Transverse colon (tissue), 4 donors: ENCODE measurements around the gene NIPSNAP2. TPM values are rescaled to one million over a fixed set of nuclear protein-coding genes. Genes with fewer than 3 reads are reported as not detected.
"Not testable (repeated sequence)": the region's sequence is repeated elsewhere in the genome, so short reads cannot be mapped to it uniquely, and the experiment has no call there.

ENCODE experiments used
- DNase-seq: peaks from one replicate; pipeline ENCODE4 v3.0.0-alpha.2; 2019
- H3K27ac ChIP-seq, 4 donors: fragments of 200-600 bp; sonication (generic); 2 replicates each; pipeline ENCODE4 v1.5.1; 2016 to 2018; ENCODE audit warnings: inconsistent platforms in 4 of 4
- H3K27me3 ChIP-seq: fragments of 200-600 bp; sonication (generic); 2 replicates; pipeline ENCODE4 v1.5.1; 2017; ENCODE audit warnings: inconsistent platforms
- H3K36me3 ChIP-seq, 4 donors: fragments of 200-600 bp; sonication (generic); 2 replicates each; pipeline ENCODE4 v1.5.1; 2017 to 2019; ENCODE audit warnings: inconsistent platforms in 4 of 4
- H3K4me1 ChIP-seq, 4 donors: fragments of 200-600 bp; sonication (generic); 2 replicates each; pipeline ENCODE4 v1.5.1; 2017 to 2020; ENCODE audit warnings: inconsistent platforms in 4 of 4
- H3K4me3 ChIP-seq, 4 donors: fragments of 200-600 bp; sonication (generic); 1 replicate in 1 of 4; 2 replicates in 3 of 4; pipeline versions ENCODE4 v1.5.1 to v1.6.1; 2017 to 2019; ENCODE audit warnings: inconsistent platforms in 4 of 4
- H3K9me3 ChIP-seq, 2 donors: fragments of 200-600 bp; sonication (generic); 2 replicates each; pipeline ENCODE4 v1.5.1; 2017 to 2019; ENCODE audit warnings: inconsistent platforms in 2 of 2
- CTCF ChIP-seq, 5 experiments: fragments of 200-600 bp in 3 of 5; fragments of 450-650 bp in 2 of 5; sonication (generic) in 3 of 5; IDR thresholded peaks; 1 replicate in 2 of 5; 2 replicates in 3 of 5; pipeline ENCODE4 v1.5.1; 2016 to 2017; ENCODE audit warnings: antibody characterized with exemption in 5 of 5, inconsistent platforms in 3 of 5, mild to moderate bottlenecking in 2 of 5, moderate library complexity in 1 of 5
- EP300 ChIP-seq: sonication (generic); formaldehyde crosslinking; IDR thresholded peaks from one replicate; pipeline ENCODE4 v1.6.1; 2017; ENCODE audit warnings: antibody characterized with exemption, low read depth
- POLR2A ChIP-seq: fragments of 450-650 bp; IDR thresholded peaks from one replicate; pipeline ENCODE4 v1.6.1; 2016; ENCODE audit warnings: antibody characterized with exemption, mild to moderate bottlenecking, moderate library complexity
- POLR2AphosphoS5 ChIP-seq, 3 donors: sonication (generic); formaldehyde crosslinking; IDR thresholded peaks; one replicate each; pipeline ENCODE4 v1.6.1; 2016; ENCODE audit warnings: antibody characterized with exemption in 3 of 3
- WGBS, 2 donors: methylation state at CpG; one replicate each; pipeline ENCODE4 v1.1.5; 2018; ENCODE audit warnings: low coverage in 1 of 2; 5-methylcytosine and 5-hydroxymethylcytosine counted together
- in situ Hi-C, 4 donors: fragments of 200-750 bp; cut with MboI; loops; one replicate each; pipeline versions ENCODE4 v1.15.0 to v1.15.1; 2017; ENCODE audit warnings: low sequenced_read_pairs in 3 of 4, low pct_ligation_motif_present in 1 of 4, low pct_unique_long_range_greater_than_20kb in 1 of 4
- intact Hi-C: fragments of 100-400 bp; cut with DNase I; formaldehyde crosslinking; loops from one replicate; pipeline ENCODE4 v1.15.1; 2023; ENCODE audit warnings: low total_unique reads
- total RNA-seq, 4 donors: library from RNA; depleted of rRNA; stranded (reverse); fragments of >200 nt; gene quantifications; one replicate each; pipeline ENCODE4 v1.1.0, GENCODE V29; 2016

Gene NIPSNAP2
- total RNA-seq, 4 donors from 2014 or later: 56.9 to 107 (median 84.1) TPM

DNA sequence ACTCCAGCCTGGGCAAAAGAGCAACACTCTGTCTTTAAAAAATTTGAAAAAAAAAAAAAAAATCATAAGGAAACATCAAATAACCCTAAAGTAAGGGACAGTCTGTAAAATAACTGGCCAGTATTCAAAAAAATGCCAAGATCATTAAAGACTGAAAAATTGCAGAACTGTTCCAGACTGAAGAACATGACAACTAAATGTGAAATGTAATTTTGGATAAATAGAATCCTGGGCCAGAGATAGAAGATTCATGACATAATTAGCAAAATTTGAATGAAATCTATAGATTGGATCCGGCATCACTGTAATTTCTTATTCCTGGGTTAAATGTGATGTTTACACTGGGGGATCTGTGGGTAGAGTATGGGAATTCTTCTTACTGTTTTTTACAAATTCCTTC, 83.9 kb downstream of the NIPSNAP2 start:
- no peak for DNase-seq
- no peaks in the 10 kb centered on the region for H3K27me3 ChIP-seq
- H3K4me1 ChIP-seq: peaks cover 10 to 56% (median 35%) of the 10 kb centered on the region in 4 donors
- WGBS, 2 donors: 86 to 97% methylated on average over 1 of the region's 1 CpG
- H3K4me3 ChIP-seq: no peak overlapping the region
- peak overlapping the region; percentile 70 to 79 (median 73) for H3K27ac ChIP-seq
- peaks cover 0 to 3% (median 0%) of the 10 kb centered on the region in 4 donors for H3K36me3 ChIP-seq
- H3K9me3 ChIP-seq: no peaks in the 10 kb centered on the region
- intact Hi-C loops: no loop called here
- no peak for TF ChIP-seq EP300
- TF ChIP-seq POLR2AphosphoS5 (IDR thresholded peaks at IDR 0.05): no peak
- TF ChIP-seq POLR2A: no peak
- no peak for TF ChIP-seq CTCF (IDR thresholded peaks at IDR 0.05)
- in situ Hi-C loops: loop anchor here in 1 of 4 donors (25.0 kb wide), 1 partner anchor 1036 kb away; the partner anchor contains the start of gene EGFR

GRCh38 chr7:56048763-56049162, 84.4 kb downstream of the NIPSNAP2 start:
- in situ Hi-C loops: loop anchor here in 1 of 4 donors (25.0 kb wide), 1 partner anchor 1036 kb away; the partner anchor contains the start of gene EGFR
- H3K36me3 ChIP-seq, intact Hi-C loops, H3K27me3 ChIP-seq, H3K4me3 ChIP-seq, H3K9me3 ChIP-seq: not testable (repeated sequence)
- TF ChIP-seq CTCF (IDR thresholded peaks at IDR 0.05): peak in 1 of 5 experiments; percentile 13
- WGBS, 2 donors: 49 to 59% methylated on average over 5 to 8 of the region's 8 CpGs
- peak; percentile 46 for DNase-seq
- Histone ChIP-seq H3K27ac (peak overlapping the region; percentile 29 to 74 (median 71)), H3K4me1 (peaks cover 11 to 61% (median 38%) of the 10 kb centered on the region in 4 donors)

Other genes with a start within 250 kb of the NIPSNAP2 start
- not detected for gene SEPTIN14, start 101.8 kb upstream of the NIPSNAP2 start, total RNA-seq
- gene ZNF713, start 77.1 kb upstream of the NIPSNAP2 start, total RNA-seq: 10 to 100 TPM in 1 of 4 donors, 1 to 10 TPM in 2, under 1 TPM in 1; 0.75 to 24.9 (median 4.6) TPM
- gene MRPS17, start 12.7 kb upstream of the NIPSNAP2 start, total RNA-seq: 10 to 100 TPM in 1 of 4 donors, 1 to 10 TPM in 3; 1.1 to 11.5 (median 4.5) TPM
- gene PSPH, start 86.9 kb downstream of the NIPSNAP2 start, total RNA-seq: 10 to 100 TPM in 2 of 4 donors, 1 to 10 TPM in 2; 8.9 to 15.1 (median 10.0) TPM
- gene CCT6A, start 87.2 kb downstream of the NIPSNAP2 start, total RNA-seq: 10 to 100 TPM; 47.9 to 92.9 (median 70.9) TPM
- 100 to 1,000 TPM in 3 of 4 donors, 10 to 100 TPM in 1; 93.4 to 481 (median 127) TPM for gene SUMF2, start 99.7 kb downstream of the NIPSNAP2 start, total RNA-seq
- gene PHKG1, start 128.4 kb downstream of the NIPSNAP2 start, total RNA-seq: 1 to 10 TPM in 3 of 4 donors, not detected in 1; 1.2 to 9.7 (median 1.6) TPM
- gene CHCHD2, start 141.9 kb downstream of the NIPSNAP2 start, total RNA-seq: 100 to 1,000 TPM in 3 of 4 donors, 10 to 100 TPM in 1; 99.9 to 395 (median 254) TPM
- gene NUPR2, start 151.8 kb downstream of the NIPSNAP2 start, total RNA-seq: 1 to 10 TPM in 2 of 4 donors, not detected in 2; 2.0 to 2.4 TPM